ENCODE data around the gene GTF2F2.

Gene GTF2F2

DNA sequence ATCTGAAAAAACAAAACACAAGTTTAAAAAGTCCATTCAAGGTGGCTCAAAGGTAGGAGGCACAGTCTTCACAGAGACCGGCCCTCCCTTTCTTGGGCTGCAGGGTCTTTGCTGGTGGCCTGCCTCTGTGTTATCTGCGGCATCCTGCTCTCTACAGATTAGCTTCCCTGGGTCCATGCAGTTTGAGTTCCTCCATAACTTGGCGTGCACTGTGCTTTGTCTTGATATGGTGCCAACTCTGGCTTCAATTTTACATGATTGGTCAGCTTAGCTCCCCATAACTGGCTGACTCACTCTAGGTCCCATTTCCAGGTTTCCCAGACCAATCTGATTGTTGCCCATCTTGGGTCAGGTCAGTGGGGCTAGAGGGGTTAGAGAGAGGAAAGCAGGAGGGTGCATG, 178.9 kb downstream of the GTF2F2 start:
- WGBS (ENCODE audit: insufficient coverage): 85% methylated on average over 3 of the region's 3 CpGs
- ChIA-PET POLR2A (no interaction called here), CTCF (interaction anchor here (1.2 to 5.6 kb wide), 6 partner anchors 10 to 252 kb away, joined by 3 to 29 read pairs (median 5); no protein-coding TSS in a partner anchor)
- H3K27ac ChIP-seq (ENCODE audit: insufficient read depth in 1 of 2, low read depth in 1 of 2, low read length in 2 of 2, poor library complexity in 1 of 2, severe bottlenecking in 2 of 2): no peak overlapping the region
- no peaks in the 10 kb centered on the region for H3K36me3 ChIP-seq (ENCODE audit: control insufficient read depth in 4 of 4, insufficient read depth in 4 of 4, low read length in 3 of 4)
- peaks cover 0 to 6% (median 5%) of the 10 kb centered on the region in 5 experiments for H3K27me3 ChIP-seq (replicated peaks in 2 of 5; ENCODE audit: control insufficient read depth in 4 of 5, insufficient read depth in 5 of 5, low read length in 4 of 5)
- no peak overlapping the region for H3K4me3 ChIP-seq (ENCODE audit: control insufficient read depth in 1 of 7, extremely low read depth in 1 of 7, insufficient read depth in 4 of 7, low read depth in 2 of 7, low read length in 6 of 7)
- DNase-seq: peak in 1 of 3 donors; percentile 35
- H3K4me1 ChIP-seq (ENCODE audit: control extremely low read depth in 1 of 4, control insufficient read depth in 4 of 4, insufficient read depth in 4 of 4, low read length in 3 of 4): peaks cover 0 to 7% (median 3%) of the 10 kb centered on the region in 4 experiments
- no peaks in the 10 kb centered on the region for H3K9me3 ChIP-seq (ENCODE audit: control extremely low read depth in 1 of 5, control insufficient read depth in 4 of 5, insufficient read depth in 2 of 5, low read depth in 1 of 5, low read length in 4 of 5)

DNA sequence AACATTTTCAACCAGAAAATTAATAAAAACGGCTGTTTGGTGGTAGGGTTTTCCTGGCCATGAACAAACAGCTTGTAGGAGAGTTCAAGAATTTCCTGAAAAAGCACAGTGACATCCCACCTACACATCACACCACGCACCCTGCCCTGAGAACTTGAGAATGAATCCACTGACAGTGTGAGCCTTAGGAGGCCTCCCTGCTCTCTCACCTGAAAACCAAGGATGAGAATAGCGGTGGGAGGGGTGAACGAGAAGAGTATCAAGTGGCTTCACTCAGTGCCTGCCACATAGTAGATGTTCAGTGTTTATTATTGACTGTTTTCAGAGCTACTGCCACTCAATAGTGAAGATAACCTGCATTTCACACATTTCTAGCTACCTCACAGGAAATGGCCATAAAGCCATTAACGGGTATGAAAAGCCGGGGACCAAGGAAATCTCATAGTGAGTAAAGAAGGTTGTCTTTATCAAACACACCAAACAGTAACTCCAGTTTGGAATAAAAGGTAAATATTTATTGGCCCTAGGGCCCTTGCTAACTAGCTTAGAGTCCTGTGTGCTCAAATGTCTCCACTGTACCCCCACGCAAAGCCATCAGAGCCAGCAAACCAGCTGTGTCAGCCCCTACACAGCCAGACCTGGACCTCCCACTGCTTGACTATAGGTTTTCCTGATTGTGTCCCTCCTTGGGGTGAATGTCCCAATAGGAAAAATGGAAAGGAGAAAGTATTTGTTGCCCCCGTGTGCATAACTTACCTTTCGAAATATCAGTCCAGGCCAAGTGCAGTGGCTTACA, 180.1 kb downstream of the GTF2F2 start:
- no peak overlapping the region for H3K27ac ChIP-seq (ENCODE audit: insufficient read depth in 1 of 2, low read depth in 1 of 2, low read length in 2 of 2, poor library complexity in 1 of 2, severe bottlenecking in 2 of 2)
- peaks cover 0 to 6% (median 5%) of the 10 kb centered on the region in 5 experiments for H3K27me3 ChIP-seq (replicated peaks in 2 of 5; ENCODE audit: control insufficient read depth in 4 of 5, insufficient read depth in 5 of 5, low read length in 4 of 5)
- no peak for DNase-seq
- 94% methylated on average over 3 of the region's 9 CpGs for WGBS (ENCODE audit: insufficient coverage)
- ChIA-PET CTCF (interaction anchor here (1.5 to 5.6 kb wide), 4 partner anchors 8 to 253 kb away, joined by 4 to 29 read pairs (median 10); no protein-coding TSS in a partner anchor), POLR2A (no interaction called here)
- H3K9me3 ChIP-seq (ENCODE audit: control extremely low read depth in 1 of 5, control insufficient read depth in 4 of 5, insufficient read depth in 2 of 5, low read depth in 1 of 5, low read length in 4 of 5): no peaks in the 10 kb centered on the region
- H3K4me1 ChIP-seq (ENCODE audit: control extremely low read depth in 1 of 4, control insufficient read depth in 4 of 4, insufficient read depth in 4 of 4, low read length in 3 of 4): peaks cover 0 to 7% (median 3%) of the 10 kb centered on the region in 4 experiments
- no peaks in the 10 kb centered on the region for H3K36me3 ChIP-seq (ENCODE audit: control insufficient read depth in 4 of 4, insufficient read depth in 4 of 4, low read length in 3 of 4)
- H3K4me3 ChIP-seq (ENCODE audit: control insufficient read depth in 1 of 7, extremely low read depth in 1 of 7, insufficient read depth in 4 of 7, low read depth in 2 of 7, low read length in 6 of 7): no peak overlapping the region

GRCh38 chr13:45301263-45301662, 181.0 kb downstream of the GTF2F2 start:
- 90% methylated on average over 7 of the region's 11 CpGs for WGBS (ENCODE audit: insufficient coverage)
- Histone ChIP-seq H3K27ac (ENCODE audit: insufficient read depth in 1 of 2, low read depth in 1 of 2, low read length in 2 of 2, poor library complexity in 1 of 2, severe bottlenecking in 2 of 2) (no peak overlapping the region), H3K36me3 (ENCODE audit: control insufficient read depth in 4 of 4, insufficient read depth in 4 of 4, low read length in 3 of 4) (no peaks in the 10 kb centered on the region), H3K4me3 (ENCODE audit: control insufficient read depth in 1 of 7, extremely low read depth in 1 of 7, insufficient read depth in 4 of 7, low read depth in 2 of 7, low read length in 6 of 7) (no peak overlapping the region), H3K4me1 (ENCODE audit: control extremely low read depth in 1 of 4, control insufficient read depth in 4 of 4, insufficient read depth in 4 of 4, low read length in 3 of 4) (peaks cover 0 to 4% (median 2%) of the 10 kb centered on the region in 4 experiments), H3K9me3 (ENCODE audit: control extremely low read depth in 1 of 5, control insufficient read depth in 4 of 5, insufficient read depth in 2 of 5, low read depth in 1 of 5, low read length in 4 of 5) (no peaks in the 10 kb centered on the region), H3K27me3 (replicated peaks in 2 of 5; ENCODE audit: control insufficient read depth in 4 of 5, insufficient read depth in 5 of 5, low read length in 4 of 5) (peaks cover 0 to 6% (median 5%) of the 10 kb centered on the region in 5 experiments)
- ChIA-PET CTCF (interaction anchor here (1.5 to 5.6 kb wide), 3 partner anchors 8 to 20 kb away, joined by 4 to 29 read pairs (median 8); no protein-coding TSS in a partner anchor), POLR2A (interaction anchor here (0.6 kb wide), 1 partner anchor 105 kb away, joined by 3 read pairs; no protein-coding TSS in a partner anchor)
- no peak for DNase-seq

DNA sequence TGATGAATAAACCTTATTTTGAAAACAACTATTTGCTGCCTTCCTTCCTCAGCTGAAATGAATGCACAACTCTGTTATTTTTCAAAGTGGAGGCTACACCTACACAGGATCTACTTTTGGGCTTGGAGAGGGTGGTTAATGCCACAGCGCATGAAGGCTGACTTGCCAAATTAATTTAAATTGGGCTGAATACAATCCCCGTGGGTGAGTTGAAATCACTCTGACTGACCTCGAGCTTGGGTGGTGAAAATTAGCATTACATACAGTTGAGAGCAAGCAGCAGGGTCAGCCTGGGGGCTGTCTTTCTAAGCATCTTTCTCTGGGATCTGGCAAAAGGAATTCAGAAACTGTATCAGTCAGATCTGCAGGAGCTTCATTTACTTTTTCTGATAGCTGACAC, 182.2 kb downstream of the GTF2F2 start:
- no peak overlapping the region for H3K27ac ChIP-seq (ENCODE audit: insufficient read depth in 1 of 2, low read depth in 1 of 2, low read length in 2 of 2, poor library complexity in 1 of 2, severe bottlenecking in 2 of 2)
- DNase-seq: no peak
- WGBS (ENCODE audit: insufficient coverage): 77% methylated on average over 3 of the region's 3 CpGs
- H3K36me3 ChIP-seq (ENCODE audit: control insufficient read depth in 4 of 4, insufficient read depth in 4 of 4, low read length in 3 of 4): no peaks in the 10 kb centered on the region
- no peak overlapping the region for H3K4me3 ChIP-seq (ENCODE audit: control insufficient read depth in 1 of 7, extremely low read depth in 1 of 7, insufficient read depth in 4 of 7, low read depth in 2 of 7, low read length in 6 of 7)
- H3K27me3 ChIP-seq (replicated peaks in 2 of 5; ENCODE audit: control insufficient read depth in 4 of 5, insufficient read depth in 5 of 5, low read length in 4 of 5): peaks cover 0 to 6% (median 5%) of the 10 kb centered on the region in 5 experiments
- H3K9me3 ChIP-seq (ENCODE audit: control extremely low read depth in 1 of 5, control insufficient read depth in 4 of 5, insufficient read depth in 2 of 5, low read depth in 1 of 5, low read length in 4 of 5): no peaks in the 10 kb centered on the region
- ChIA-PET CTCF (interaction anchor here (0.6 to 1.9 kb wide), 5 partner anchors 18 to 991 kb away, joined by 3 to 8 read pairs (median 3); no protein-coding TSS in a partner anchor), POLR2A (interaction anchor here (0.5 kb wide), 1 partner anchor 227 kb away, joined by 3 read pairs; no protein-coding TSS in a partner anchor)
- H3K4me1 ChIP-seq (ENCODE audit: control extremely low read depth in 1 of 4, control insufficient read depth in 4 of 4, insufficient read depth in 4 of 4, low read length in 3 of 4): no peaks in the 10 kb centered on the region

DNA sequence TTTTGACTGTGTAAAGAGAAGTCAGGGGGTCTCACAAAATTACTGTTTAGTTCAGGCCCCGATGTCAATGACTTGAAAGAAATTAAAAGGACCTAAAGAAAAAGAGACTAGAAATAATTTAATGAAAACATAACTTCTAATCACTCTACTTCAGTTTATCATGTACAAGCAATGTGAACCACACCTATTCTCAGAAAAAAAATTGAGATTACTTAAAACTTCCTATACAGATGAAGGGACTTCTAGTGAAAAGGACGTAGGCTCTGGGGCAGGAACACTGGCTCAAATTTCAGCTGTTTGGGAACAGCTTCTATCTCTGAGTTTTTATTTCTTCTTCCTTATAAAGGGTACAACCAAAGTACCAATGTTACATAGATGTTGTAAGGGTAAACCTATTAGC, 182.7 kb downstream of the GTF2F2 start:
- Histone ChIP-seq H3K36me3 (ENCODE audit: control insufficient read depth in 4 of 4, insufficient read depth in 4 of 4, low read length in 3 of 4) (no peaks in the 10 kb centered on the region), H3K4me3 (ENCODE audit: control insufficient read depth in 1 of 7, extremely low read depth in 1 of 7, insufficient read depth in 4 of 7, low read depth in 2 of 7, low read length in 6 of 7) (no peak overlapping the region), H3K9me3 (ENCODE audit: control extremely low read depth in 1 of 5, control insufficient read depth in 4 of 5, insufficient read depth in 2 of 5, low read depth in 1 of 5, low read length in 4 of 5) (no peaks in the 10 kb centered on the region), H3K4me1 (ENCODE audit: control extremely low read depth in 1 of 4, control insufficient read depth in 4 of 4, insufficient read depth in 4 of 4, low read length in 3 of 4) (no peaks in the 10 kb centered on the region), H3K27me3 (replicated peaks in 2 of 5; ENCODE audit: control insufficient read depth in 4 of 5, insufficient read depth in 5 of 5, low read length in 4 of 5) (peaks cover 0 to 6% (median 5%) of the 10 kb centered on the region in 5 experiments), H3K27ac (ENCODE audit: insufficient read depth in 1 of 2, low read depth in 1 of 2, low read length in 2 of 2, poor library complexity in 1 of 2, severe bottlenecking in 2 of 2) (no peak overlapping the region)
- ChIA-PET POLR2A (interaction anchor here (0.5 kb wide), 1 partner anchor 228 kb away, joined by 3 read pairs; no protein-coding TSS in a partner anchor), CTCF (interaction anchor here (0.6 to 1.9 kb wide), 2 partner anchors 22 to 264 kb away, joined by 3 to 8 read pairs; no protein-coding TSS in a partner anchor)
- 88% methylated on average over 1 of the region's 2 CpGs for WGBS (ENCODE audit: insufficient coverage)
- no peak for DNase-seq

DNA sequence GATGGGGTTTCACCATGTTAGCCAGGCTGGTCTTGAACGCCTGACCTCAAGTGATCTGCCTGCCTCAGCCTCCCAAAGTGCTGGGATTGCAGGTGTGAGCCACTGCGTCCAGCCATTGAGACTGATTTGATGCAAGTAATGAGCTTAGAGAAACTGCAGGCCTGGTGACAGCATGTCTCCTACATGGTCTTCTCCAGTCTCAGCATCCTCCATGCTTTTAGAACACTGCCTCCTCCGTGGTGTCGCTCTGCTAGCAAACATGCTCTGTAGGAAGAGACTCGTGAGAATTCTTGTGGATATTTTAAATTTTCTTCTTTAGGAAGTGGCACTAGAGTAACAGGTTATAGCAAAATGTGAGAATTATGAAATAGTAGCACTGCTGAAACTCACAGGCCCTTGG, 183.6 kb downstream of the GTF2F2 start:
- H3K36me3 ChIP-seq (ENCODE audit: control insufficient read depth in 4 of 4, insufficient read depth in 4 of 4, low read length in 3 of 4): no peaks in the 10 kb centered on the region
- CTCF ChIA-PET: interaction anchor here (0.9 to 3.7 kb wide), 2 partner anchors 253 to 257 kb away, joined by 3 to 16 read pairs; no protein-coding TSS in a partner anchor
- POLR2A ChIA-PET: no interaction called here

GRCh38 chr13:45305079-45305478, 184.8 kb downstream of the GTF2F2 start:
- no peaks in the 10 kb centered on the region for H3K9me3 ChIP-seq (ENCODE audit: control extremely low read depth in 1 of 5, control insufficient read depth in 4 of 5, insufficient read depth in 2 of 5, low read depth in 1 of 5, low read length in 4 of 5)
- H3K36me3 ChIP-seq (ENCODE audit: control insufficient read depth in 4 of 4, insufficient read depth in 4 of 4, low read length in 3 of 4): no peaks in the 10 kb centered on the region
- no peak for DNase-seq
- POLR2A ChIA-PET: no interaction called here
- CTCF ChIA-PET: interaction anchor here (0.6 to 3.7 kb wide), 4 partner anchors 10 to 258 kb away, joined by 3 to 16 read pairs (median 4); no protein-coding TSS in a partner anchor
- H3K4me3 ChIP-seq (ENCODE audit: control insufficient read depth in 1 of 7, extremely low read depth in 1 of 7, insufficient read depth in 4 of 7, low read depth in 2 of 7, low read length in 6 of 7): no peak overlapping the region
- peaks cover 0 to 6% (median 5%) of the 10 kb centered on the region in 5 experiments for H3K27me3 ChIP-seq (replicated peaks in 2 of 5; ENCODE audit: control insufficient read depth in 4 of 5, insufficient read depth in 5 of 5, low read length in 4 of 5)
- peaks cover 0 to 3% (median under 1%) of the 10 kb centered on the region in 4 experiments for H3K4me1 ChIP-seq (ENCODE audit: control extremely low read depth in 1 of 4, control insufficient read depth in 4 of 4, insufficient read depth in 4 of 4, low read length in 3 of 4)
- no peak overlapping the region for H3K27ac ChIP-seq (ENCODE audit: insufficient read depth in 1 of 2, low read depth in 1 of 2, low read length in 2 of 2, poor library complexity in 1 of 2, severe bottlenecking in 2 of 2)
- 100% methylated on average over 3 of the region's 5 CpGs for WGBS (ENCODE audit: insufficient coverage)

More for the DNA sequence above, 183.6 kb downstream of the GTF2F2 start:
- no peak overlapping the region for H3K27ac ChIP-seq (ENCODE audit: insufficient read depth in 1 of 2, low read depth in 1 of 2, low read length in 2 of 2, poor library complexity in 1 of 2, severe bottlenecking in 2 of 2)
- DNase-seq: no peak
- H3K4me1 ChIP-seq (ENCODE audit: control extremely low read depth in 1 of 4, control insufficient read depth in 4 of 4, insufficient read depth in 4 of 4, low read length in 3 of 4): no peaks in the 10 kb centered on the region
- H3K9me3 ChIP-seq (ENCODE audit: control extremely low read depth in 1 of 5, control insufficient read depth in 4 of 5, insufficient read depth in 2 of 5, low read depth in 1 of 5, low read length in 4 of 5): no peaks in the 10 kb centered on the region
- H3K4me3 ChIP-seq (ENCODE audit: control insufficient read depth in 1 of 7, extremely low read depth in 1 of 7, insufficient read depth in 4 of 7, low read depth in 2 of 7, low read length in 6 of 7): no peak overlapping the region
- WGBS (ENCODE audit: insufficient coverage): 96% methylated on average over 2 of the region's 5 CpGs
- peaks cover 0 to 6% (median 5%) of the 10 kb centered on the region in 5 experiments for H3K27me3 ChIP-seq (replicated peaks in 2 of 5; ENCODE audit: control insufficient read depth in 4 of 5, insufficient read depth in 5 of 5, low read length in 4 of 5)

All from common myeloid progenitor, CD34-positive (primary cell).